GM12875 (cell line): ENCODE results near the gene CATSPER4.

Experiments
- H3K4me3 ChIP-seq: one replicate; pipeline ENCODE4 v1.5.1; 2011; ENCODE audit warnings: low read depth, low read length, control low read depth
- CTCF ChIP-seq: IDR thresholded peaks from 2 replicates; pipeline ENCODE4 v1.5.1; 2011; ENCODE audit warnings: low read depth, mild to moderate bottlenecking, control low read depth, inconsistent platforms, low read length, moderate library complexity, borderline replicate concordance; ENCODE audit not compliant: insufficient read depth

Gene CATSPER4

DNA sequence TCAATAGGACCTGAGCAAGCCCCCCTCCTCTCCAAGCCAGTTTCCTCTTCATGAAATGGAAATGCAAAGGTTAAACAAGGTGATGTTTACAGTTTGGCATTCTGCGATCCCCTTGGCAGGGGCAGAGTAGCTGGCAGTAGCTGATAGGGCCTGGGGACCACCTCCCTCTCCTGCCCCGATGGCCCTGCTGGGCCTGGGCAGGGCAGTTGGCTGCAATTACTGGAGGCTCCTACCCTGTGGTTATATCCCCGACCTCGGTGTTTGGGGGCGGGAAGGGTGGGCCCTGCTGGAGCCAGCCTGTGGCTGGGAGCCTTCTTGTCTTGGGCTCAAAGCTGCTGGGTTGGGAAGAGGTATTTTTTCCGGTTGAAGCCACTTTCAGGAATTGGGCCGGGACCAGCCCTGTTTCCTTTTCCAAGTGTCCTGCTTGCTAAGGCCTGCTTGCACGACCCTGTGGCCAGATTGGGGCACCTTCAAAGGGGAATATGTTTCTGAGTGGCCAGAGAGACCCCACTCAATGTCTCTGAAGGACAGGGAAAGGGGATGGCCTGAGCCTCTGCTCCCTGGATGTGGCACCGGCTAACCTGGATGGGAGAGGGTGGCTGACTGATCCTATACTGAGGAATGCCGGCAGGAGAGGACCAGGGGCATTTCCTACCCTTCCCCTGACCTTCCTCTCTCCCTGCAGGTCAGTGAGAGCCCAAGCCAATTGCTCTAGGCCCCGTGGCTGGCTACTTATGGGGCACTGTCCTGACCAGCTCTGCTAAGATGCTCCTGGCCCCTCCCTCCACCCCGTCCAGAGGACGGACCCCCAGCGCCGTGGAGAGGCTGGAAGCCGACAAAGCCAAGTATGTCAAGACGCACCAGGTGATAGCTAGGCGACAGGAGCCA, 29.6 kb upstream of the CATSPER4 start:
- no peak for TF ChIP-seq CTCF
- H3K4me3 ChIP-seq, result no peak overlapping the region

GRCh38 chr1:26161415-26162219, 28.8 kb upstream of the CATSPER4 start:
- no peak overlapping the region for H3K4me3 ChIP-seq
- no peak for TF ChIP-seq CTCF

GRCh38 chr1:26162220-26162709, 28.1 kb upstream of the CATSPER4 start:
- no peak for TF ChIP-seq CTCF
- no peak overlapping the region for H3K4me3 ChIP-seq

DNA sequence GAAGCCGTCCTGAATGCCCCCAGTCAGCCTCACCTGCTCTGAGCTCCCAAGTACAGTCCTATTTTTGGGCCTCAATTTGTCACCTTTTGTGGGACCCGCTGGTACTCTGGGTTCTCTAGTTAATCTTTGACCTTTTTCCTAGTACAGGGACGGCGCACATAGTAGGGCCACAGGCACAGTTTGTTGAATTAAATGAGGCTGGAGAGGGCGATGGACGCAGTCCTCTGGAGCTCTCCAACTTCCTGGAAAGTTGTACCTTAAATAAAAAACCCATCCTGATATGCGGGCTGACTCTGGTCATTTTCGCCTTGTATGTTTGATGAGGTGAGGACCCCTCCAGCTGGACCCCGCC, 26.7 kb upstream of the CATSPER4 start:
- no peak for TF ChIP-seq CTCF
- no peak overlapping the region for H3K4me3 ChIP-seq

DNA sequence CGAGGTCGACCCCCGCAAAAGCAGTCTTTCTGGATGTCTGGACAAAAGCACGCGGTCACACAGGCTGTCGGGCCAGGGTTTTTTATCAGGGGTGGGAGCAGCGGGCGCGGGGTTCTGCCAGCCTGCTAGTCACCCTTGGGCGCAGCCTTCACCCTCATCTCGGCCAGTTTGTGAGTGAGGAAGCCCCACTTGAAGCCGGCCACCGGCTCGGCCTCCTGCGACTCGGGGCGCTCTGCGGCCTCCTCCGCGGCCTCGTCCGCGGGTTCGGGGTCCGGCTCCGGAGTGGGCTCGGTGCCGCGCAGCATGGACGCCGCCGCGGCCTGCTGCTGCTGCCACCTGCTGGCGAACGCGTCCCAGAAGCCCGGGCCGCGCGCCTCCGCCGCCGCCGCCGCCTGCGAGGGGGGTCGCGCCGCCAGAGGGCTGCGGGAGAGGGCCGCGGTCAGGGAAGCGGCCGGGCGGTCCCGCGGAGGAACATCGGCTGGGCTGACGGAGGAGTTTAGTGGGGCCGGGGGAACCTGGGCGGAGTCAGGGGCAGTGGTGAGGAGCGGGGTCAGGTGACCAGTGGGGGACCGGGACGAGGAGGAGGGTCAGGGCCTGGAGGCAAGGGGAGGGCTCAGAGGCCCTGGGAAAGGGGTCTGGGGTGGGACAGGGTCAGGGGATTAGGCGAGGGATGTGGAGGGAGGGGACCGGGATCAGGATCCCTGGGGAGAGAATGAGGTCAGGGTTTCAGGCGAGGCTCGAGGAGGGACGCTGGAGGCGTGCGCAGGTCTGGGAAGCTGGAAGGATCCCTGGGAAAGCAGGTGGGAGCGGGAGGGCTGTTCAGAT, 26.2 kb upstream of the CATSPER4 start:
- H3K4me3 ChIP-seq, result no peak overlapping the region
- TF ChIP-seq CTCF, result peak; percentile 78

DNA sequence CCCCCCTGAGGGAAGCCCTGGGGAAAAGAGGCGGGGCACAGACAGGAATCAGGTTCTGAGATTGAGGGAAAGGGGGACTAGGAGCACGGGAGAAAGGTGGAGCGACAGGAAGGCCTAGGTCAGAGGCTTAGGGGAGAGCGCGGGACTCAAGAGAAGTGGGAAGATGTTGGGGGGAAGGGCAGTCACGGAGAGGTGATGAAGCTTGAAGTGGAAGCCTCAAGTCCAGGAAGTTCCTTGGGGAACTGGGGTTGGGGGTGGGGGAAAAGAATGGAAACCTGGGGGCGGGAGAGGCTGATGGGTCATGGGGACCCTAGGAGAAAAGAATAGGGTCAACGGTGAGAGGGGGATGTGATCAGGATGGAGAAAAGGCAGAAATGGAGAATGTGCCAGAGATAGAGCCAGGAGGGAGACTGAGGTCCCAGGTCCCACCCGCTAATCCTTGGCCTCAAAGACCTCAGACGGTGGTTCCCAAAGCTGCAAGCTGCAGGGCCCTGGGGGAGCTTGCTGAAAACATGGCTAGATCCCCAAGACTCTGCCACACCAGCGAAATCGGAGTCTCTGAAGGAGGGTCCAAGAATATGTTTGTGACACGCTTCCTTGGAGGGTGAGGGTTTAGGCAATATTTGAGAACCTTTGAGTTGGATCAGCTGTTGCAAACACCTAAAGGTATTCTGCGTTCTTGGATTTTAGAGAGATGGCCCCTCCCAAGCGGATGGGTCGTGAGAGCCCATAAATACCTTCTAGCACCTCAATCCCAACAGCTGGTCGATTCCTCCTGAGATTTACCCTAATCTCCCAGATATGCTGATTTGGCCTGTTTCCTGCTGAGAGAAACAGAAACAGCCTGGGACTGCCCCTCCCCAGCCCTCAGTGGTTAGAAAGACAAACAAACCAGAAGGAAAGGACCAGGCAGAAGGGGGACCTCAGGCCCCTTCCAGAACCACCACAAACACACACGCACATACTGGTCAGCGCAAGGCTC, 25.2 kb upstream of the CATSPER4 start:
- no peak for TF ChIP-seq CTCF
- H3K4me3 ChIP-seq, result no peak overlapping the region
